Cerebellar cortex (tissue), 1 donor: ENCODE measurements around the gene USP6.
"Not testable (repeated sequence)": the region's sequence is repeated elsewhere in the genome, so short reads cannot be mapped to it uniquely, and the experiment has no call there.

Experiments
- DNase-seq: peaks from one replicate; pipeline ENCODE4 v3.0.0-alpha.2; 2015; ENCODE audit warnings: low spot score

Gene USP6

GRCh38 chr17:5135726-5136579, 20.1 kb downstream of the USP6 start:
- no peak for DNase-seq

DNA sequence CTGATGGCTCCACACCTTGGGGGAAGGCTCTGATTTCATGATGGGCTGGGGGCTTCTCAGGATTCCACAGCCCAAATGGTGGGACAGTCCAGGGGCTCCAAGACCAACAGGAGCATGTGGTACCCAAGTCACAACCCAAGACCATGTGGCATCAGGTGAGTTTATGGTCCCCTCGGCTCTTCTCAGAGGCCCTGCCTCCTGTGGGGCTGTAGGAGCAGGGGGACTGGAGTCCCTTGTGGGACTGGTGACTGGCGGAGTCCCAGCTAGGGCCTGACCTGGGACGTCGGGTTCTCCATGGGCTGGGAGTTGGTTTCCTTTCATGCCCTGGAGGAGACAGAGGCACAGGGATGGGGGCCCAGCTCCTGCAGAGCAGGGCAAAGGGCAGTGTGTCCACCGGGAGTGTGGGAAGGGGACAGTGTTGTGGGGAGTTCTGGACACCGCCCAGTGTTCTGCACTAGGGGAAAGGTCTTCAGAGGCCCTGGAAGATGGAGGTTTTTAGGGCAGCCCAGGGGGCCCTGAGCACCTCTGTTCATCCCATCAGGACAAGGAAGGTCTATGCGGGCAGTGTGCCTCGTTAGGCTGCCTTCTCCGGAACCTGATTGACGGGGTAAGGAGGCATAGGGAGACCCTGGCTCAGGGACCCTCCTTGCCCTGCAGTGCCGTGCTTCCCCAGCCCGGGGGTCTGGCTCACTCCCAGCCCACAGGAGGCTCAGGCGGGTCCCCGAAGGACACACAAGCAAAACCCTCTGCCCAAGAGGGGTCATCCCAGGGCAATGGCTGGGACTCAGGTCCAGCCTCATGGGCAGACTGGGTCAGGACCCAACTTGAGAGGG, 21.0 kb downstream of the USP6 start:
- not testable (repeated sequence) for DNase-seq

- DNase-seq, result not testable (repeated sequence)
Observed at GRCh38 chr17:5137511-5138197, 21.8 kb downstream of the USP6 start.

- DNase-seq, result not testable (repeated sequence)
Observed at GRCh38 chr17:5138198-5138544, 22.3 kb downstream of the USP6 start.

- no peak for DNase-seq
Observed at GRCh38 chr17:5138616-5139457, 23.0 kb downstream of the USP6 start.

- DNase-seq, result no peak
Observed at GRCh38 chr17:5139458-5139732, 23.6 kb downstream of the USP6 start.

- not testable (repeated sequence) for DNase-seq
Observed at GRCh38 chr17:5142877-5143276, 27.0 kb downstream of the USP6 start.

DNA sequence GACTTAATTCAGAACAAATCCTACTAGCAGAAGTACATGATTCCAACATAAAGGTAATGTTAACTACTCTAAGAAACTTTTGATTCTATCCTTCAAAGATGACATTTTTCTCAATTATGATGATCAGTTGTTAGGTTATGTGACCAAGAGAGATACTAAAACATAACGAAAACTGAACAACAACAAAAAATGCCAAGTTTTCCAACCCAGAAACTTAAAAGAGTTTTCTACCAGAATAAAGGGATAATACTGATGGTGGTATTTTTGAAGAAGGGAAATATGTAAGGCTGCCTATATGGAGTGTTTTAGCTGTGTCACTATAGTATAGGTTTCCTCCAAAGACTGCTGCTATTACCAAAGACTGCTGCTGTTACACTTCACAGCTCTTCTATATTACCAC, 30.3 kb downstream of the USP6 start:
- DNase-seq, result not testable (repeated sequence)

- DNase-seq, result not testable (repeated sequence)
Observed at GRCh38 chr17:5160702-5161101, 44.9 kb downstream of the USP6 start.

- not testable (repeated sequence) for DNase-seq
Observed at GRCh38 chr17:5161793-5162192, 46.0 kb downstream of the USP6 start.

GRCh38 chr17:5164436-5164835, 48.6 kb downstream of the USP6 start:
- DNase-seq, result no peak

DNA sequence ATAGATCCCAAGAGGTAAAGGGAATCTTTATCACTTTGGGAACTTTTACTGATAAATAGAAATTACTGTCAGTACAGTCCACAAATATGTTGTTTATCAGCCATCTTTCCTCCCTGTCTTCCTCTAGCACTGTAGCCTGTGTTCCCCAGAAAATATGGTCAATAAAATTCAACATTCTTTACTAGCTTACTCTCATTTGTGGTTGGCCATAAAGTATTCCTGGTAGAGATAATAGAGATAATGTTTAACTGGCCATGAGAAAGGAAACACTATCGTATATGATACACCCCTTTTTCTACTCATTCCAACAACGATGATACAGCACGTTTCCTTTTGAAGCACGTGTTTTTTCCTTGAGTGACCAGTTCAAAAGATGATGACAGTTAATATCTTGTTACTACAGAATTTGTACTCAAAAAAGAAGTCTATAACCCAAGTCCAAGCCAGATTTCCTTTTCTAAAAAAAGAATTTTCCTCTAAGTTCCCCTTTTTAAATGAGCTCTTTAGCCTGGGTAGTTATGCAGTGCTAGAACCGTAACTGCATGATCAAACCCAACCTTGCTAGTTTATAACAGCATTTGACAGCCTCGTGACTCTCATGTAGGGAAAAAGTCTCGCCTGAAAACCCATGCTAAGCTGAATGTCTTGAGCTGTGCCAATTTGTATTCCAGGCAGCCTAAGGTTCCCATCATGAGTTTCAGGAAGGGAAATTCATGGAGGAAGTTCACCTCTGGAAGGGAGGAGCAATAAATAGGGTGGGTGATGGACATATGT, 50.1 kb downstream of the USP6 start:
- not testable (repeated sequence) for DNase-seq

GRCh38 chr17:5175027-5175426, 59.2 kb downstream of the USP6 start:
- not testable (repeated sequence) for DNase-seq

DNA sequence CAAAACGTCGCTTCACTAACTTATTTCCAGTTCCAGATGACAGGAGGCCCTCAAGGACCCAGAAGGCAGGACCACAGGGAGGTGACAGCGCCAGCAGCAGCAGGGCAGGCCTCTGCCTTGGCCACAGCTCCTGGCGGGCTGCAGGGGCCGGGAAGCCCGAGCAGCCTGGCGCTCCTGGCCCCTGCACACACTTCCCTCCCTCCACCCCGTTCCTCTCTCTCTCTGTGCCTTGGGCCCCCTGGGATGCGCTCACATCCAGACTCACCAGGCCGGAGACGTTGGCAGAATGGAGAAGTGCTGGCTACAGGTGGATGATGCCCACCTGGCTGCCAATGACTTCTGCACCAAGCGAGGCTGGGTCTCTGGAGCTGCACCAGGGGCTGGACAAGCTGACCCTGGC, 63.2 kb downstream of the USP6 start:
- DNase-seq, result no peak

- DNase-seq, result no peak
Observed at GRCh38 chr17:5181509-5182305, 65.9 kb downstream of the USP6 start.

DNA sequence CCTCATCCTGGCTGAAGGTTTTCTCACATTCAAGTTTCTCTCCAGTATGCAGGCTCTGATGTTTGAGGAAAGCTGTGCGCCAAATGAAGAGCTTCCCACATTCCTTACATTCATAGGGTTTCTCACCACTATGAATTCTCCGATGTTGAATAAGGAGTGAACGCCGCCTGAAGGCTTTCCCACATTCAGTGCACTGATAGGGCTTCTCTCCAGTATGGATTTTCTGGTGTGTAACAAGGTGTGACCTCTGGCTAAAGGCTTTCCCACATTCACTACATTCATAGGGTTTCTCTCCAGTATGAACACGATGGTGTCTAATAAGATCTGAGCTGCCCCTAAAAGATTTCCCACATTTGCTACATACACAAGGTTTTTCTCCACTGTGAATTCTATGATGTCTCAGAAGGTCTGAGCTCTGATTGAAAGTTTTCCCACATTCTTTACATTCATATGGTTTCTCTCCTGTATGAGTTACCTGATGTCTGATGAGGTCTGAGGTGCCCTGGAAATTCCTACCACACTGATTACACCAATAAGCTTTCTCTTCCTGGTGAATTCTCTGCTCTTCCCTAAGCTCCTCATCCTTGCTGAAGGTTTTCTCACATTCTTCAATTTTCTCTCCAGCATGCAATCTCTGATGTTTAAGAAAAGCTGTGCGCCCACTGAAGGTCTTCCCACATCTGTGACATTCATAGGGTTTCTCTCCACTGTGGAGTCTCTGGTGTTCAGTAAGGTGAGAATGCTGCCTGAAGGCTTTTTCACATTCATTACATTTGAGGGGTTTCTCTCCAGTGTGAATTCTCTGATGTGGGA, 67.0 kb downstream of the USP6 start:
- no peak for DNase-seq

DNA sequence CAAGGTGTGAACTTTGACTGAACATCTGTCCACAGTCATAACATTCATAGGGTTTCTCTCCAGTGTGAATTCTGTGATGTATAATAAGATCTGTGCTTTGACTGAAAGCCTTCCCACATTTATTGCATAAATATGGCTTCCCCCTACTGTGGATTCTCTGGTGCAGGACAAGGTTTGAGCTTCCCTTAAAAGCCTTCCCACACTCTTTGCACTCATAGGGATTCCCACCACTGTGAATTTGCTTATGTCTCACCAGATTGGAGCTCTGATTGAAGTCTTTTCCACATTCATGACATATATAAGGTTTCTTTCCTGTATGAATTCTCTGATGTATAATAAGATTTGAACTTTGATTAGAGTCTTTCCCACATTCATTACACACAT, 67.6 kb downstream of the USP6 start:
- DNase-seq, result no peak

DNA sequence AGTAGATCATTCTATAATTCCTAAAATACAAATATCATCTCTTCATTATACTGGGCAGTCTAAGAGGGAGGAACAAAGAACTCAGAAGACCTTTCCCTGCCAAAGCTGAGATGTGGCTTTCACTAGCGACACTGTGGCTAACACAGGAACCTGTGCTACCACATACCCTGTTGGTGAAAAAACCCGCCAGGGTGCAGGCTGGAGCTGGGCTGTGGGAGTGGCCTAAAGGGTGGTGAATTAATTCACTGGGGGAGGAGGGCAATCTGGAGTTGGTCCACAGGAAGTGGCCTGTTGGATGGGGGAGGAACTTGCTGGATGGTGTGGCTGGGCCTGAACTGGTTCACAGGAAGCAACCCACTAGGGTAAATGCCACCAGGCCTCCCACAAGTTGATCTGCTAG, 68.5 kb downstream of the USP6 start:
- DNase-seq, result no peak
